Panc1 (cell line): ENCODE results near the gene LMF1. TPM values are rescaled to one million over a fixed set of nuclear protein-coding genes. Genes with fewer than 3 reads are reported as not detected.
"Not testable (repeated sequence)": the region's sequence is repeated elsewhere in the genome, so short reads cannot be mapped to it uniquely, and the experiment has no call there.

Experiments
- ATAC-seq: fragments of 200-7000 bp; cut with Tn5 transposase; 2 replicates; pipeline ENCODE4 v1.9.1; 2020; ENCODE audit warnings: mild to moderate bottlenecking, moderate library complexity
- BruUV-seq: library from RNA; stranded (reverse); fragments of 400-500 nt; replicated peaks from 2 replicates; lab custom pipeline; 2021; lab: Mats Ljungman, UMichigan
- CTCF ChIA-PET: fragments of 300-600 bp; sonication (Branson Sonifier 250); formaldehyde crosslinking; loops from one replicate; lab custom pipeline; 2022; ENCODE audit warnings: antibody characterized with exemption; lab: Charles Lee
- POLR2A ChIA-PET: fragments of 300-600 bp; sonication (Branson Sonifier 250); formaldehyde crosslinking; loops from one replicate; lab custom pipeline; 2022; ENCODE audit warnings: antibody characterized with exemption; lab: Charles Lee
- DNase-seq: peaks from one replicate; pipeline ENCODE4 v3.0.0-alpha.2; 2010; ENCODE audit warnings: low read depth, low spot score
- H3K27ac ChIP-seq: 2 replicates; pipeline ENCODE4 v1.5.1; 2011; ENCODE audit warnings: mild to moderate bottlenecking, low read length, inconsistent platforms
- H3K27me3 ChIP-seq: fragments of 200-500 bp; sonication (Bioruptor generic); 2 replicates; pipeline ENCODE4 v1.6.0; 2014; ENCODE audit warnings: low read length, inconsistent platforms; ENCODE audit not compliant: control insufficient read depth, insufficient read depth
- H3K36me3 ChIP-seq: fragments of 200-500 bp; sonication (Bioruptor generic); 2 replicates; pipeline ENCODE4 v1.5.1; 2014; ENCODE audit warnings: inconsistent platforms, mild to moderate bottlenecking, low read length, moderate library complexity; ENCODE audit not compliant: control insufficient read depth, insufficient read depth
- H3K4me1 ChIP-seq: 2 replicates; pipeline ENCODE4 v1.5.1; 2011; ENCODE audit warnings: inconsistent platforms, mild to moderate bottlenecking, low read length, moderate library complexity; ENCODE audit not compliant: control insufficient read depth, insufficient read depth
- H3K4me3 ChIP-seq, 2 experiments: 2 replicates each; pipeline ENCODE4 v1.5.1; 2011 to 2012; ENCODE audit warnings: low read depth in 2 of 2, low read length in 2 of 2, mild to moderate bottlenecking in 2 of 2, inconsistent platforms in 1 of 2, moderate library complexity in 1 of 2
- H3K9me3 ChIP-seq: fragments of 200-500 bp; sonication (Bioruptor generic); 2 replicates; pipeline ENCODE4 v1.5.1; 2014; ENCODE audit warnings: low read depth, mild to moderate bottlenecking, inconsistent platforms, low read length, moderate library complexity; ENCODE audit not compliant: control insufficient read depth, insufficient read depth
- POLR2AphosphoS5 ChIP-seq: IDR thresholded peaks from 2 replicates; pipeline ENCODE4 v1.6.1; 2012; ENCODE audit warnings: mild to moderate bottlenecking, low read depth, low read length, moderate library complexity
- SIN3A ChIP-seq: IDR thresholded peaks from 2 replicates; pipeline ENCODE4 v1.6.1; 2012; ENCODE audit warnings: low read depth, mild to moderate bottlenecking, low read length, moderate library complexity, borderline replicate concordance; ENCODE audit not compliant: insufficient read depth
- TCF7L2 ChIP-seq: IDR thresholded peaks from 2 replicates; pipeline ENCODE4 v1.6.1; 2011; ENCODE audit warnings: mild to moderate bottlenecking, low read depth, low read length, inconsistent platforms
- in situ Hi-C: cut with HindIII; loops from 2 replicates; pipeline ENCODE4 v1.10.0; 2016; ENCODE audit warnings: low sequenced_read_pairs, low pct_unique_long_range_greater_than_20kb
- intact Hi-C: fragments of 100-400 bp; cut with micrococcal nuclease; formaldehyde crosslinking; loops from one replicate; pipeline ENCODE4 v1.10.0; 2022; ENCODE audit not compliant: unreplicated experiment
- total RNA-seq: library from RNA; stranded (reverse); gene quantifications from one replicate; pipeline ENCODE4 v1.2.1, GENCODE V29; 2021; ENCODE audit not compliant: unreplicated experiment
- TF ChIP-seq, protein P1 (sequence below): fragments of 450-650 bp; IDR thresholded peaks from 2 replicates; pipeline ENCODE4 v1.5.1; 2017; ENCODE audit warnings: mild to moderate bottlenecking
- TF ChIP-seq, protein P2 (sequence below), 2 experiments: IDR thresholded peaks; 2 replicates each; pipeline ENCODE4 v1.6.1; 2011 to 2012; ENCODE audit warnings: low read depth in 2 of 2, control low read depth in 1 of 2, low read length in 1 of 2, mild to moderate bottlenecking in 1 of 2, moderate library complexity in 1 of 2; ENCODE audit not compliant: insufficient read depth in 1 of 2

The LMF1 gene
- total RNA-seq, 1 experiment from 2014 or later, result 24.3 TPM

DNA sequence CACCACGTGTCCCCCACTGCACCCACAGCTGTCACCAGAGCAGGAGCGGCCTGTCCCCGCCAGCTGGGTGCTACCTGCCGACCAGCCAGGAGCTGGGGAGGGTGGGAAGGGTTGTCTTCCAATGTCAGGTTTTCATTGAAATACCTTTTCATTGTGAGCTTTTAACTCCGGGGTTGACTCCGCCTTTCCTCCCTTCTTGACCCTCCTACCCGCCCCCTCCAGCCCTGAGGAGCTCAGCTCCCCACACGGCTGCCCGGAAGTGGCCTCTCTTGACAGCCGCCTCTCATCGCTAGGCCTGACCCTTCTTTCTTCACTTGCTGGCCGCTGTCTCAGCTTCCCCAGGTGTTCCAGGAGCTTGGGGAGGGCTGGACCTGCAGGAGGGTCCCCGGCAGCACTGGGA lies 149.0 kb downstream of the LMF1 start:
- no peak for DNase-seq
- intact Hi-C loops (no loop called here), in situ Hi-C loops (no loop called here)
- ChIA-PET CTCF (no interaction called here), POLR2A (no interaction called here)
- no peak; the same call in 1 of the 2 replicates for ATAC-seq
- no peaks in the 10 kb centered on the region for H3K36me3 ChIP-seq
- TF ChIP-seq SIN3A (no peak), POLR2AphosphoS5 (no peak), TCF7L2 (no peak)
- TF ChIP-seq, protein P1, sequence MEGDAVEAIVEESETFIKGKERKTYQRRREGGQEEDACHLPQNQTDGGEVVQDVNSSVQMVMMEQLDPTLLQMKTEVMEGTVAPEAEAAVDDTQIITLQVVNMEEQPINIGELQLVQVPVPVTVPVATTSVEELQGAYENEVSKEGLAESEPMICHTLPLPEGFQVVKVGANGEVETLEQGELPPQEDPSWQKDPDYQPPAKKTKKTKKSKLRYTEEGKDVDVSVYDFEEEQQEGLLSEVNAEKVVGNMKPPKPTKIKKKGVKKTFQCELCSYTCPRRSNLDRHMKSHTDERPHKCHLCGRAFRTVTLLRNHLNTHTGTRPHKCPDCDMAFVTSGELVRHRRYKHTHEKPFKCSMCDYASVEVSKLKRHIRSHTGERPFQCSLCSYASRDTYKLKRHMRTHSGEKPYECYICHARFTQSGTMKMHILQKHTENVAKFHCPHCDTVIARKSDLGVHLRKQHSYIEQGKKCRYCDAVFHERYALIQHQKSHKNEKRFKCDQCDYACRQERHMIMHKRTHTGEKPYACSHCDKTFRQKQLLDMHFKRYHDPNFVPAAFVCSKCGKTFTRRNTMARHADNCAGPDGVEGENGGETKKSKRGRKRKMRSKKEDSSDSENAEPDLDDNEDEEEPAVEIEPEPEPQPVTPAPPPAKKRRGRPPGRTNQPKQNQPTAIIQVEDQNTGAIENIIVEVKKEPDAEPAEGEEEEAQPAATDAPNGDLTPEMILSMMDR, result no peak
- TF ChIP-seq, protein P2, sequence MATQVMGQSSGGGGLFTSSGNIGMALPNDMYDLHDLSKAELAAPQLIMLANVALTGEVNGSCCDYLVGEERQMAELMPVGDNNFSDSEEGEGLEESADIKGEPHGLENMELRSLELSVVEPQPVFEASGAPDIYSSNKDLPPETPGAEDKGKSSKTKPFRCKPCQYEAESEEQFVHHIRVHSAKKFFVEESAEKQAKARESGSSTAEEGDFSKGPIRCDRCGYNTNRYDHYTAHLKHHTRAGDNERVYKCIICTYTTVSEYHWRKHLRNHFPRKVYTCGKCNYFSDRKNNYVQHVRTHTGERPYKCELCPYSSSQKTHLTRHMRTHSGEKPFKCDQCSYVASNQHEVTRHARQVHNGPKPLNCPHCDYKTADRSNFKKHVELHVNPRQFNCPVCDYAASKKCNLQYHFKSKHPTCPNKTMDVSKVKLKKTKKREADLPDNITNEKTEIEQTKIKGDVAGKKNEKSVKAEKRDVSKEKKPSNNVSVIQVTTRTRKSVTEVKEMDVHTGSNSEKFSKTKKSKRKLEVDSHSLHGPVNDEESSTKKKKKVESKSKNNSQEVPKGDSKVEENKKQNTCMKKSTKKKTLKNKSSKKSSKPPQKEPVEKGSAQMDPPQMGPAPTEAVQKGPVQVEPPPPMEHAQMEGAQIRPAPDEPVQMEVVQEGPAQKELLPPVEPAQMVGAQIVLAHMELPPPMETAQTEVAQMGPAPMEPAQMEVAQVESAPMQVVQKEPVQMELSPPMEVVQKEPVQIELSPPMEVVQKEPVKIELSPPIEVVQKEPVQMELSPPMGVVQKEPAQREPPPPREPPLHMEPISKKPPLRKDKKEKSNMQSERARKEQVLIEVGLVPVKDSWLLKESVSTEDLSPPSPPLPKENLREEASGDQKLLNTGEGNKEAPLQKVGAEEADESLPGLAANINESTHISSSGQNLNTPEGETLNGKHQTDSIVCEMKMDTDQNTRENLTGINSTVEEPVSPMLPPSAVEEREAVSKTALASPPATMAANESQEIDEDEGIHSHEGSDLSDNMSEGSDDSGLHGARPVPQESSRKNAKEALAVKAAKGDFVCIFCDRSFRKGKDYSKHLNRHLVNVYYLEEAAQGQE (IDR thresholded peaks at IDR 0.05; ENCODE audit: insufficient read depth in 1 of 2, low read depth in 2 of 2, low read length in 1 of 2), result no peak
- no peaks in the 10 kb centered on the region for H3K4me1 ChIP-seq
- no peak overlapping the region for H3K27ac ChIP-seq
- H3K9me3 ChIP-seq, result no peaks in the 10 kb centered on the region
- H3K27me3 ChIP-seq, result no peaks in the 10 kb centered on the region
- BruUV-seq, result no TSS peak
- no peak overlapping the region for H3K4me3 ChIP-seq

DNA sequence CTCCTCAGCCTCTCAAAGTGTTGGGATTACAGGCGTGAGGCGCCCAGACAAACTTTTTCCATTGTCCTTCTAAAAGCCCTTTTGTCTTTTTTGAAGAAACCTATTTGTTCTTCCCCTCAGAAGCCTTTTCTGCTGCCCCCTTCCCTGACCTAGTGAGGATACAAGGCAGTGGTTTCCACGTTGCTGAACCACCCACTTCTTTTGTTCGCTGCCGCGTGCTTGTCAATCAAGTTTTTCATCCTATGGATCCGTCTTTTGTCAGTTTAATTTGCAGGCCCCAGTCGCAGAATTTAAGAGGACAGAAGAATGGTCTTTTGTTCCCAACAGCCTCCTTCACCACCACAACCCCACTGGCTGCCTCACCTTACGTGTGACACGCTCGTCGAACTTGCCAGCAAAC lies 150.0 kb downstream of the LMF1 start:
- Histone ChIP-seq H3K36me3 (no peaks in the 10 kb centered on the region), H3K27me3 (no peaks in the 10 kb centered on the region), H3K9me3 (no peaks in the 10 kb centered on the region), H3K27ac (no peak overlapping the region), H3K4me3 (no peak overlapping the region), H3K4me1 (no peaks in the 10 kb centered on the region)
- no peak for DNase-seq
- ChIA-PET POLR2A (no interaction called here), CTCF (interaction anchor here (0.6 kb wide), 1 partner anchor 228 kb away, joined by 6 read pairs; no protein-coding TSS in a partner anchor)
- no peak for ATAC-seq
- BruUV-seq, result no TSS peak
- TF ChIP-seq, protein P2 (IDR thresholded peaks at IDR 0.05; ENCODE audit: insufficient read depth in 1 of 2, low read depth in 2 of 2, low read length in 1 of 2), result no peak
- no peak for TF ChIP-seq POLR2AphosphoS5
- TF ChIP-seq SIN3A, result no peak
- TF ChIP-seq TCF7L2, result no peak
- TF ChIP-seq, protein P1, result no peak
- in situ Hi-C loops (no loop called here), intact Hi-C loops (no loop called here)

DNA sequence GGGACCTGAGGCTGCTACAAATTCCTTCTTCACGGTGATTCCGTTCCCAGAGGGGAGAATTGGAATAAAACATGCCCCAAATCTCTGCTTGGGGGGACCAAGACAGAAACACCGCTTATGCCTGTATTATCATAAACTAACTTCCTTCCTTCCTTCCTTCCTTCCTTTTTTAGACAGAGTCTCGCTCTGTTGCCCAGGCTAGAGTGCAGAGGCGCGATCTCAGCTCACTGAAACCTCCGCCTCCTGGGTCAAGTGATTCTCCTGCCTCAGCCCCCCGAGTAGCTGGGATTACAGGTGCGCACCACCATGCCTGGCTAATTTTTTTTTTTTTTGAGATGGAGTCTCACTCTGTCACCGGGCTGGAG lies 150.8 kb downstream of the LMF1 start:
- CTCF ChIA-PET, H3K36me3 ChIP-seq, BruUV-seq, DNase-seq, H3K4me3 ChIP-seq, H3K9me3 ChIP-seq, intact Hi-C loops, ATAC-seq, in situ Hi-C loops, H3K27me3 ChIP-seq, POLR2A ChIA-PET, H3K27ac ChIP-seq, H3K4me1 ChIP-seq: not testable (repeated sequence)
